Measurements from ENCODE around the gene ESX1. TPM values are rescaled to one million over a fixed set of nuclear protein-coding genes. Genes with fewer than 3 reads are reported as not detected.
"Not testable (repeated sequence)": the region's sequence is repeated elsewhere in the genome, so short reads cannot be mapped to it uniquely, and the experiment has no call there.

ESX1 gene
- total and polyA plus RNA-seq, 4 donors = not detected

DNA sequence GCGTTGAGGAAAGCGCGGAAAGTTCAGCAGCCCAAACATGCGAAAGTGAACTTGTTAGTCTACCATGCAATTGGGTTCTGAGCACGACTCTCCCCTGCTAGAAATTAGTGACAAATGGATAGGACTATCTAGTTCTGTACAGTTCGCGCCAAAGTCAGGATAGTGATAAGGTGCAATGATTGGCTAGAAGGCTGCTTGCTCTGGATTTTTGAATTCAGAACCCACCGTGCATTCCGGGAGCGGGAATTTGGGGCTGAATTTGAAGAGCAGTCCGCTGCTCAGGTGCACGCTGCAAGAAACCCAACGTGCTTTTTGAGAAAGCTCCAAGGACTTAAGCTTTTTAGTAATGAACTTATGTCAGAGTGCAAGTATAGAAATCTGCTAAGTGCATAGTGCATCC lies 732 bp upstream of the ESX1 start:
- no peak for TF ChIP-seq CTCF (IDR thresholded peaks at IDR 0.05; ENCODE audit: control extremely low read depth, extremely low read depth)
- Histone ChIP-seq H3K4me3 (no peak overlapping the region), H3K9me3 (ENCODE audit: control insufficient read depth in 4 of 4, insufficient read depth in 3 of 4, low read length in 3 of 4) (peaks cover 0 to 12% (median 0%) of the 10 kb centered on the region in 4 donors), H3K4me1 (ENCODE audit: control insufficient read depth in 5 of 5, insufficient read depth in 5 of 5, low read length in 5 of 5) (peaks cover 0 to 5% (median 0%) of the 10 kb centered on the region in 5 donors), H3K27ac (ENCODE audit: low read depth in 1 of 2, low read length in 1 of 2) (no peak overlapping the region), H3K27me3 (ENCODE audit: control insufficient read depth in 3 of 3, insufficient read depth in 3 of 3, low read length in 2 of 3) (peaks cover 21 to 69% (median 51%) of the 10 kb centered on the region in 3 donors), H3K36me3 (ENCODE audit: control insufficient read depth in 4 of 4, insufficient read depth in 4 of 4, low read length in 4 of 4) (no peaks in the 10 kb centered on the region), H3K9ac (ENCODE audit: insufficient read depth in 1 of 2, low read length in 2 of 2) (no peak overlapping the region)
- 2 to 29% methylated on average over 13 of the region's 13 CpGs for WGBS, 2 donors
- DNase-seq (no peak), ATAC-seq (ENCODE audit: insufficient read depth, low FRiP score) (no peak)

DNA sequence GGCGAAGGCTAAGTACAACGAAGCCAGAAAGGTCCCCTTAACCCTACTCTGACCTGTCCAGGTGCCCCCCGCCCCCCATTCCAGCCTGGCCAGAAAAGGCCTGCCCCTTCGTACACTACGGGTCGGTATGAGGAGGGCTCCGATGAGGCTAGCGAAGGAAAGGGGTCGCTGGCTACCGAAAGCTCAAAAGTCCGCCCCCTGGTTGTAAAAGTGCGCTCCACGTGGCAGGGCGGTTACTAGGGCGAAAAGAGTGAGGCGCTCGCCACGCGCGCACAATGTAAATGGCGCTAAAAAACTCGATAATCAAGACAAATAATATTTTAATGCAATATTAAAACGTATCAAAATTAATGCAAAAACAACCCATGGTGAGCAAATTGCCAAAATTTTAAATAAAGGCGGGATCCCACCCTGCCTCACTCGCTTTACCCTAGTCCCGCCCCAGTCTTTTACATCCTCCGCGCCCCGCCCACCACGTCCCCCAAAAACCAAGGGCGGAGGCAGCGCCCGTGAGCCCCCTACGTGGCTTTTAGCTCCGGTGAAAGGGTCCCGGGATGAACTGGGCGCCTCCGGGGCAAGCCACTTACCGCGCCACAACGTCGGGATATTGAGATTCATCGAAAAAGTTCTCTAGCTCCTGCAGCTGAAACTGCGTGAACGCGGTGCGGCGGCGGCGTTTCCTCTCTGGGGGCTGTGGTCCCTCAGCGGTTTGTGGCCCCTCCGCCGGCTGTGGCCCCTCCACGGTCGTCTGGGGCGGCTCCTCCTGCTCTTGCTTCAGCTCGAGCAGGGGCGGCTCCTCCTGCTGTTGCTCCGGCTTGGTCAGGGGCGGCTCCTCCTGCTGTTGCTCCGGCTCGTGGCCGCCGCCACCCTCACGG lies 929 bp downstream of the ESX1 start:
- Histone ChIP-seq H3K36me3 (ENCODE audit: control insufficient read depth in 4 of 4, insufficient read depth in 4 of 4, low read length in 4 of 4) (no peaks in the 10 kb centered on the region), H3K9me3 (ENCODE audit: control insufficient read depth in 4 of 4, insufficient read depth in 3 of 4, low read length in 3 of 4) (peaks cover 0 to 12% (median 0%) of the 10 kb centered on the region in 4 donors), H3K27me3 (ENCODE audit: control insufficient read depth in 3 of 3, insufficient read depth in 3 of 3, low read length in 2 of 3) (peaks cover 21 to 72% (median 48%) of the 10 kb centered on the region in 3 donors), H3K27ac (ENCODE audit: low read depth in 1 of 2, low read length in 1 of 2) (no peak overlapping the region), H3K4me1 (ENCODE audit: control insufficient read depth in 5 of 5, insufficient read depth in 5 of 5, low read length in 5 of 5) (peaks cover 0 to 5% (median 0%) of the 10 kb centered on the region in 5 donors), H3K4me3 (no peak overlapping the region), H3K9ac (ENCODE audit: insufficient read depth in 1 of 2, low read length in 2 of 2) (no peak overlapping the region)
- no peak for ATAC-seq (ENCODE audit: insufficient read depth, low FRiP score)
- DNase-seq = peak in 1 of 3 donors; percentile 5
- 3 to 31% methylated on average over 55 to 65 of the region's 65 CpGs for WGBS, 2 donors
- no peak for TF ChIP-seq CTCF (IDR thresholded peaks at IDR 0.05; ENCODE audit: control extremely low read depth, extremely low read depth)

GRCh38 chrX:104250470-104250869 lies 4.3 kb downstream of the ESX1 start:
- ATAC-seq (ENCODE audit: insufficient read depth, low FRiP score) (no peak), DNase-seq (no peak)
- H3K9me3 ChIP-seq (ENCODE audit: control insufficient read depth in 4 of 4, insufficient read depth in 3 of 4, low read length in 3 of 4) = peaks cover 0 to 11% (median 0%) of the 10 kb centered on the region in 4 donors
- no peak overlapping the region for H3K4me3 ChIP-seq
- 78 to 86% methylated on average over 1 to 17 of the region's 17 CpGs for WGBS, 2 donors
- H3K27ac ChIP-seq (ENCODE audit: low read depth in 1 of 2, low read length in 1 of 2) = no peak overlapping the region
- peaks cover 16 to 64% (median 38%) of the 10 kb centered on the region in 3 donors for H3K27me3 ChIP-seq (ENCODE audit: control insufficient read depth in 3 of 3, insufficient read depth in 3 of 3, low read length in 2 of 3)
- H3K36me3 ChIP-seq (ENCODE audit: control insufficient read depth in 4 of 4, insufficient read depth in 4 of 4, low read length in 4 of 4) = no peaks in the 10 kb centered on the region
- peaks cover 0 to 5% (median 0%) of the 10 kb centered on the region in 5 donors for H3K4me1 ChIP-seq (ENCODE audit: control insufficient read depth in 5 of 5, insufficient read depth in 5 of 5, low read length in 5 of 5)
- no peak overlapping the region for H3K9ac ChIP-seq (ENCODE audit: insufficient read depth in 1 of 2, low read length in 2 of 2)
- TF ChIP-seq CTCF (IDR thresholded peaks at IDR 0.05; ENCODE audit: control extremely low read depth, extremely low read depth) = no peak

- H3K27ac ChIP-seq (ENCODE audit: low read depth in 1 of 2, low read length in 1 of 2); DNase-seq; ATAC-seq (ENCODE audit: insufficient read depth, low FRiP score); H3K36me3 ChIP-seq (ENCODE audit: control insufficient read depth in 4 of 4, insufficient read depth in 4 of 4, low read length in 4 of 4); H3K4me1 ChIP-seq (ENCODE audit: control insufficient read depth in 5 of 5, insufficient read depth in 5 of 5, low read length in 5 of 5); H3K9ac ChIP-seq (ENCODE audit: insufficient read depth in 1 of 2, low read length in 2 of 2); H3K9me3 ChIP-seq (ENCODE audit: control insufficient read depth in 4 of 4, insufficient read depth in 3 of 4, low read length in 3 of 4); H3K4me3 ChIP-seq: not testable (repeated sequence)
- WGBS, 2 donors = 90 to 98% methylated on average over 10 of the region's 10 CpGs
- peaks cover 0 to 28% (median 7%) of the 10 kb centered on the region in 3 donors for H3K27me3 ChIP-seq (ENCODE audit: control insufficient read depth in 3 of 3, insufficient read depth in 3 of 3, low read length in 2 of 3)
Observed at GRCh38 chrX:104230060-104230459, 24.7 kb downstream of the ESX1 start.
